MCF 10A (cell line): ENCODE measurements around the gene FLAD1. TPM values are rescaled to one million over a fixed set of nuclear protein-coding genes. Genes with fewer than 3 reads are reported as not detected.

Experiments used
- BruUV-seq: library from RNA; stranded (reverse); fragments of 400-500 nt; replicated peaks from 2 replicates; lab custom pipeline; 2021; lab: Mats Ljungman, UMichigan
- CTCF ChIA-PET: fragments of 300-600 bp; sonication (Branson Sonifier 250); formaldehyde crosslinking; extraction: SDS; loops from one replicate; lab custom pipeline; 2021; ENCODE audit warnings: antibody characterized with exemption, inconsistent platforms; lab: Yijun Ruan, JAX
- POLR2A ChIA-PET: fragments of 300-600, 350-650 bp; sonication (Branson Sonifier 250); formaldehyde crosslinking; extraction: SDS; loops from one replicate; lab custom pipeline; 2020; ENCODE audit warnings: antibody characterized with exemption, inconsistent platforms; lab: Yijun Ruan, JAX
- DNase-seq: peaks from one replicate; pipeline ENCODE4 v3.0.0-alpha.2; 2018; ENCODE audit not compliant: unreplicated experiment
- H3K27ac Mint-ChIP-seq: one replicate; pipeline ENCODE4 v1.8.0; 2022; ENCODE audit warnings: mild to moderate bottlenecking, low read depth, mixed read lengths; ENCODE audit not compliant: unreplicated experiment
- H3K27me3 Mint-ChIP-seq: one replicate; pipeline ENCODE4 v1.8.0; 2022; ENCODE audit warnings: mixed read lengths; ENCODE audit not compliant: insufficient read depth, unreplicated experiment
- H3K36me3 Mint-ChIP-seq: one replicate; pipeline ENCODE4 v1.8.0; 2022; ENCODE audit warnings: mild to moderate bottlenecking, moderate library complexity, mixed read lengths; ENCODE audit not compliant: insufficient read depth, unreplicated experiment
- H3K4me1 Mint-ChIP-seq: one replicate; pipeline ENCODE4 v1.8.0; 2022; ENCODE audit warnings: mixed read lengths; ENCODE audit not compliant: insufficient read depth, unreplicated experiment
- H3K4me3 Mint-ChIP-seq: one replicate; pipeline ENCODE4 v1.8.0; 2022; ENCODE audit warnings: mild to moderate bottlenecking, moderate library complexity, mixed read lengths; ENCODE audit not compliant: unreplicated experiment
- H3K9me3 Mint-ChIP-seq: one replicate; pipeline ENCODE4 v1.8.0; 2022; ENCODE audit warnings: mixed read lengths; ENCODE audit not compliant: unreplicated experiment
- CTCF ChIP-seq: fragments of 200-600 bp; IDR thresholded peaks from one replicate; pipeline ENCODE4 v1.8.0; 2022; ENCODE audit warnings: antibody characterized with exemption, mild to moderate bottlenecking; ENCODE audit not compliant: unreplicated experiment
- intact Hi-C: fragments of 100-400 bp; cut with micrococcal nuclease; formaldehyde crosslinking; loops from 2 replicates; pipeline ENCODE4 v1.14.1; 2022
- total RNA-seq: library from RNA; stranded (reverse); gene quantifications from 2 replicates; pipeline ENCODE4 v1.2.3, GENCODE V29; 2022

Gene FLAD1
- total RNA-seq, 1 experiment from 2014 or later = 91.1 TPM

DNA sequence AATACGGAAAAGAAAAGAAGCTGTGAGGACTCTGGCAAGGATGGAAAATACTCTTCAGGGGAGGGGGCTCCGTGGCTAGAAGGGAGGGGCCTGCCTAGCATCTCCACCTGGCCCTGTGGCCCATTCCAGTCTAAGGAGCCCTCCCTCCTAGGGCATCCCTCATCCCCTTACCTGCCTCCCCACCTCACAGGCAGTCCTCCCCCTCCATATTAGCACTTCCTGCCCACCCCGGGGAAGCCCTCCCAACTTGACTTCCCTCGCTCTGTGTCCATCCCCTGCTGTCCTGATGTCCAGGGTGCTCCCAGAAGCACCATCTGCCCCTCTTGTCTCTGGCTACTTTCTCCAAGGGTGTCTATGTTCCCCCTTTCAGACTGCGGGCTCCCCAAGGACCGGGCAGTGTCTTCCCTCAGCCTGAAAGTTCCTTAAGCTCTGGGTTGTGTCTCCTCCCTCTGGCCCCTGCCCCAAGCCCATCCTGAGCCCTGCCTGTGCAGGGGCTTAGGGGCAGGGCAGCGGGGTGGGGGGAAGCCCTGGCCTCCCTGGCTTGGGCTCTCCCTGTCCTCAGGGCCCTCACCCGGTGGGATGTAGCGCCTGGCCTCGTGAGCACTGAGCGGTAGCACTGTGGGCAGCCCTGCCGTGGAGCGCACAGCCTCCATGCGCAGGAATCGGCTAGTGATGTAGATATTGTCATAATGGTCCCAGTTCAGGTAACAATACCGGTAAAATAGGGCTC is 46.5 kb downstream of the FLAD1 start:
- H3K4me3 Mint-ChIP-seq = no peak overlapping the region
- ChIA-PET POLR2A (interaction anchor here (6.3 kb wide), 1 partner anchor 9 kb away, joined by 30 read pairs; no protein-coding TSS in a partner anchor), CTCF (interaction anchor here (1.7 to 2.0 kb wide), 2 partner anchors 9 to 12 kb away, joined by 4 to 12 read pairs; no protein-coding TSS in a partner anchor)
- H3K9me3 Mint-ChIP-seq = no peaks in the 10 kb centered on the region
- no peaks in the 10 kb centered on the region for H3K27me3 Mint-ChIP-seq
- peaks cover 9% of the 10 kb centered on the region for H3K4me1 Mint-ChIP-seq
- DNase-seq = no peak
- intact Hi-C loops = no loop called here
- TF ChIP-seq CTCF = no peak
- no TSS peak for BruUV-seq
- no peak overlapping the region for H3K27ac Mint-ChIP-seq
- no peaks in the 10 kb centered on the region for H3K36me3 Mint-ChIP-seq

DNA sequence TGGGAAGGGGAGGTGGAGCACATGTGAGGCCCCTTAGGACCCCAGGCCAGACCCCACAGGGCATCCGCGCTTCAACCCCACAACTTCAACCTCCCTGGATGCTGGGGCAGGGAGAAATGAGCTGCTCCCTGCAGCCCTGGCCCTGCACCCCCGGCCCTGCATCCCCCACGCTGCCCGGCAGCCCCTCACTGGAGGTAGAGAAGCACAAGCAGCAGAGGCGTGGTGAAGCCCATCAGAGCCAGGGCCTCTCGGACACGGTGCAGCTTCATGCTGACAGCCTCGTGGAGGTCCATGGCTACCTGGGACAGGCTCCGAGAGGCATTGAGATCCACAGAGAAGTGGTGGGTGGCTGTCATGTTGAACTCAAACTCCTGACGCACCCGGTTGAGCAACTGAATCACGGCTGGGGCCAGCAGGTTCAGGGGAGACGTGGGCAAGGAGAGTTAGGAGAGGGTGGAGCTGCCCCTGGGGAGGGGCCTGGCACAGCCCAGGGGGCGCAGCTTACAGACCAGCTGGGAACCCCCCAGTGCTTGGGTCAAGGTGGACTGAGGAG is 47.2 kb downstream of the FLAD1 start:
- POLR2A ChIA-PET = interaction anchor here (6.3 to 9.7 kb wide), 2 partner anchors 8 to 11 kb away, joined by 30 to 275 read pairs; no protein-coding TSS in a partner anchor
- Mint-ChIP-seq H3K27ac (no peak overlapping the region), H3K27me3 (no peaks in the 10 kb centered on the region), H3K36me3 (no peaks in the 10 kb centered on the region), H3K9me3 (no peaks in the 10 kb centered on the region), H3K4me3 (no peak overlapping the region), H3K4me1 (peaks cover 11% of the 10 kb centered on the region)
- TF ChIP-seq CTCF = no peak
- CTCF ChIA-PET = interaction anchor here (1.7 to 2.0 kb wide), 2 partner anchors 9 to 13 kb away, joined by 4 to 12 read pairs; no protein-coding TSS in a partner anchor
- BruUV-seq = no TSS peak
- DNase-seq = no peak
- intact Hi-C loops = no loop called here

GRCh38 chr1:155030899-155031298 is 47.8 kb downstream of the FLAD1 start:
- no peak for TF ChIP-seq CTCF
- Mint-ChIP-seq H3K4me3 (no peak overlapping the region), H3K9me3 (no peaks in the 10 kb centered on the region), H3K27ac (no peak overlapping the region), H3K36me3 (no peaks in the 10 kb centered on the region), H3K27me3 (no peaks in the 10 kb centered on the region), H3K4me1 (peaks cover 5% of the 10 kb centered on the region)
- ChIA-PET CTCF (interaction anchor here (1.7 kb wide), 1 partner anchor 13 kb away, joined by 4 read pairs; no protein-coding TSS in a partner anchor), POLR2A (interaction anchor here (9.7 kb wide), 1 partner anchor 12 kb away, joined by 275 read pairs; no protein-coding TSS in a partner anchor)
- no peak for DNase-seq
- intact Hi-C loops = no loop called here
- BruUV-seq = no TSS peak

- BruUV-seq = no TSS peak
- Mint-ChIP-seq H3K4me1 (peaks cover 15% of the 10 kb centered on the region), H3K4me3 (no peak overlapping the region), H3K36me3 (no peaks in the 10 kb centered on the region), H3K27me3 (no peaks in the 10 kb centered on the region), H3K9me3 (no peaks in the 10 kb centered on the region), H3K27ac (no peak overlapping the region)
- DNase-seq = no peak
- CTCF ChIA-PET = interaction anchor here (0.6 to 1.1 kb wide), 4 partner anchors 11 to 16 kb away, joined by 3 to 5 read pairs (median 4); no protein-coding TSS in a partner anchor
- POLR2A ChIA-PET = interaction anchor here (9.7 kb wide), 1 partner anchor 14 kb away, joined by 275 read pairs; no protein-coding TSS in a partner anchor
- intact Hi-C loops = no loop called here
- no peak for TF ChIP-seq CTCF
These were observed 49.7 kb downstream of the FLAD1 start for GRCh38 chr1:155032886-155033285.
